Neural cell (in vitro differentiated cells): ENCODE measurements around the gene PID1. TPM values are rescaled to one million over a fixed set of nuclear protein-coding genes. Genes with fewer than 3 reads are reported as not detected.

Experiments
- H2AFZ ChIP-seq: fragments of 200-600, 300-800 bp; sonication (generic), shearing (Covaris generic); 2 replicates; pipeline ENCODE4 v1.6.0; 2014; ENCODE audit warnings: low read depth, mild to moderate bottlenecking, antibody characterized with exemption, low read length, moderate library complexity
- H3F3A ChIP-seq: fragments of 200-600 bp; shearing (Covaris generic); 2 replicates; pipeline ENCODE4 v1.6.1; 2016; ENCODE audit warnings: mild to moderate bottlenecking, moderate library complexity, mixed read lengths, antibody characterized with exemption, low read length; ENCODE audit not compliant: insufficient read depth, poor library complexity, severe bottlenecking
- H3K27ac ChIP-seq: fragments of 200-600, 300-800 bp; sonication (generic), shearing (Covaris generic); 2 replicates; pipeline ENCODE4 v1.5.1; 2014; ENCODE audit warnings: mild to moderate bottlenecking, low read length, moderate library complexity
- H3K27me3 ChIP-seq: fragments of 300-800, 200-600 bp; sonication (generic), shearing (Covaris generic); 2 replicates; pipeline ENCODE4 v1.6.0; 2014; ENCODE audit warnings: mild to moderate bottlenecking, low read depth, low read length, moderate library complexity; ENCODE audit not compliant: insufficient read depth
- H3K36me3 ChIP-seq: fragments of 300-800, 200-600 bp; sonication (generic), shearing (Covaris generic); 2 replicates; pipeline ENCODE4 v1.5.1; 2014; ENCODE audit warnings: mild to moderate bottlenecking, antibody characterized with exemption, low read length, moderate library complexity; ENCODE audit not compliant: insufficient read depth
- H3K4me2 ChIP-seq: fragments of 300-800, 200-600 bp; sonication (generic), shearing (Covaris generic); 2 replicates; pipeline ENCODE4 v1.6.0; 2014; ENCODE audit warnings: mild to moderate bottlenecking, low read length
- H3K4me3 ChIP-seq: fragments of 300-800, 200-600 bp; sonication (generic), shearing (Covaris generic); 2 replicates; pipeline ENCODE4 v1.5.1; 2014; ENCODE audit warnings: mild to moderate bottlenecking, low read length, moderate library complexity
- H3K79me2 ChIP-seq: fragments of 200-600 bp; shearing (Covaris generic); replicated peaks from 2 replicates; pipeline ENCODE4 v1.6.0; 2014; ENCODE audit warnings: mild to moderate bottlenecking, low read length, moderate library complexity; ENCODE audit not compliant: insufficient read depth
- H3K9ac ChIP-seq: fragments of 300-800, 200-600 bp; sonication (generic), shearing (Covaris generic); 2 replicates; pipeline ENCODE4 v1.6.1; 2016; ENCODE audit warnings: mild to moderate bottlenecking, low read length, mixed read lengths
- H3K9me2 ChIP-seq: fragments of 200-600 bp; shearing (Covaris generic); 2 replicates; pipeline ENCODE4 v1.6.1; 2016; ENCODE audit warnings: mild to moderate bottlenecking, low read length, mixed read lengths; ENCODE audit not compliant: insufficient read depth
- H3K9me3 ChIP-seq: fragments of 200-600, 300-800 bp; sonication (generic), shearing (Covaris generic); 2 replicates; pipeline ENCODE4 v1.6.1; 2016; ENCODE audit warnings: mild to moderate bottlenecking, mixed run types, low read length, moderate library complexity, mixed read lengths
- H4K20me1 ChIP-seq: fragments of 200-600 bp; shearing (Covaris generic); 2 replicates; pipeline ENCODE4 v1.6.1; 2016; ENCODE audit warnings: mild to moderate bottlenecking, mixed run types; ENCODE audit not compliant: insufficient read depth
- EP300 ChIP-seq: fragments of 450-650 bp; conservative IDR thresholded peaks from 2 replicates; pipeline ENCODE4 v1.6.1; 2014; ENCODE audit warnings: antibody characterized with exemption, mild to moderate bottlenecking, moderate library complexity; ENCODE audit not compliant: poor library complexity, severe bottlenecking
- EZH2 ChIP-seq: fragments of 200-600, 300-800 bp; shearing (Covaris generic), sonication (generic); IDR thresholded peaks from 2 replicates; pipeline ENCODE4 v1.6.1; 2014; ENCODE audit warnings: antibody characterized with exemption, low read length, borderline replicate concordance, mild to moderate bottlenecking; ENCODE audit not compliant: insufficient read depth, poor library complexity, severe bottlenecking
- MXI1 ChIP-seq: fragments of 450-650 bp; conservative IDR thresholded peaks from 2 replicates; pipeline ENCODE4 v1.6.1; 2014; ENCODE audit warnings: antibody characterized with exemption, mild to moderate bottlenecking; ENCODE audit not compliant: poor library complexity, severe bottlenecking
- POLR2AphosphoS5 ChIP-seq: IDR thresholded peaks from 2 replicates; pipeline ENCODE4 v1.6.1; 2012
- RAD21 ChIP-seq: fragments of 450-650 bp; conservative IDR thresholded peaks from 2 replicates; pipeline ENCODE4 v1.6.1; 2014; ENCODE audit warnings: antibody characterized with exemption, mild to moderate bottlenecking, moderate library complexity
- SMC3 ChIP-seq: fragments of 450-650 bp; conservative IDR thresholded peaks from 2 replicates; pipeline ENCODE4 v1.6.1; 2014; ENCODE audit warnings: antibody characterized with exemption, mild to moderate bottlenecking, moderate library complexity; ENCODE audit not compliant: poor library complexity
- TAF1 ChIP-seq: IDR thresholded peaks from 2 replicates; pipeline ENCODE4 v1.6.1; 2012; ENCODE audit warnings: low read depth
- polyA plus RNA-seq: library from polyadenylated mRNA; depleted of rRNA; stranded (reverse); fragments of >200 nt; gene quantifications from 2 replicates; pipeline ENCODE4 v1.2.3, GENCODE V29; 2014
- TF ChIP-seq, protein P1 (sequence below): IDR thresholded peaks from 2 replicates; pipeline ENCODE4 v1.6.1; 2012; ENCODE audit warnings: borderline replicate concordance
- TF ChIP-seq, protein P2 (sequence below): fragments of 450-650 bp; IDR thresholded peaks from 2 replicates; pipeline ENCODE4 v1.5.1; 2014; ENCODE audit warnings: antibody characterized with exemption, mild to moderate bottlenecking, moderate library complexity; ENCODE audit not compliant: poor library complexity, severe bottlenecking

PID1 gene
- polyA plus RNA-seq, 1 donor from 2014 or later: 11.0 TPM

GRCh38 chr2:229244975-229245374 lies 26.1 kb downstream of the PID1 start:
- Histone ChIP-seq H4K20me1 (no peaks in the 10 kb centered on the region), H3K4me3 (no peak overlapping the region), H3K9me2 (no peaks in the 10 kb centered on the region), H3K27me3 (no peaks in the 10 kb centered on the region), H3K9me3 (peaks cover 3% of the 10 kb centered on the region), H3K4me2 (no peak overlapping the region), H3K36me3 (no peaks in the 10 kb centered on the region), H3K27ac (no peak overlapping the region), H2AFZ (no peak overlapping the region), H3K79me2 (no peaks in the 10 kb centered on the region), H3F3A (no peaks in the 10 kb centered on the region), H3K9ac (no peak overlapping the region)
- TF ChIP-seq POLR2AphosphoS5 (no peak), EZH2 (no peak), MXI1 (no peak), TAF1 (no peak), SMC3 (no peak), EP300 (no peak), RAD21 (no peak)
- TF ChIP-seq, protein P1, sequence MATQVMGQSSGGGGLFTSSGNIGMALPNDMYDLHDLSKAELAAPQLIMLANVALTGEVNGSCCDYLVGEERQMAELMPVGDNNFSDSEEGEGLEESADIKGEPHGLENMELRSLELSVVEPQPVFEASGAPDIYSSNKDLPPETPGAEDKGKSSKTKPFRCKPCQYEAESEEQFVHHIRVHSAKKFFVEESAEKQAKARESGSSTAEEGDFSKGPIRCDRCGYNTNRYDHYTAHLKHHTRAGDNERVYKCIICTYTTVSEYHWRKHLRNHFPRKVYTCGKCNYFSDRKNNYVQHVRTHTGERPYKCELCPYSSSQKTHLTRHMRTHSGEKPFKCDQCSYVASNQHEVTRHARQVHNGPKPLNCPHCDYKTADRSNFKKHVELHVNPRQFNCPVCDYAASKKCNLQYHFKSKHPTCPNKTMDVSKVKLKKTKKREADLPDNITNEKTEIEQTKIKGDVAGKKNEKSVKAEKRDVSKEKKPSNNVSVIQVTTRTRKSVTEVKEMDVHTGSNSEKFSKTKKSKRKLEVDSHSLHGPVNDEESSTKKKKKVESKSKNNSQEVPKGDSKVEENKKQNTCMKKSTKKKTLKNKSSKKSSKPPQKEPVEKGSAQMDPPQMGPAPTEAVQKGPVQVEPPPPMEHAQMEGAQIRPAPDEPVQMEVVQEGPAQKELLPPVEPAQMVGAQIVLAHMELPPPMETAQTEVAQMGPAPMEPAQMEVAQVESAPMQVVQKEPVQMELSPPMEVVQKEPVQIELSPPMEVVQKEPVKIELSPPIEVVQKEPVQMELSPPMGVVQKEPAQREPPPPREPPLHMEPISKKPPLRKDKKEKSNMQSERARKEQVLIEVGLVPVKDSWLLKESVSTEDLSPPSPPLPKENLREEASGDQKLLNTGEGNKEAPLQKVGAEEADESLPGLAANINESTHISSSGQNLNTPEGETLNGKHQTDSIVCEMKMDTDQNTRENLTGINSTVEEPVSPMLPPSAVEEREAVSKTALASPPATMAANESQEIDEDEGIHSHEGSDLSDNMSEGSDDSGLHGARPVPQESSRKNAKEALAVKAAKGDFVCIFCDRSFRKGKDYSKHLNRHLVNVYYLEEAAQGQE: no peak
- TF ChIP-seq, protein P2, sequence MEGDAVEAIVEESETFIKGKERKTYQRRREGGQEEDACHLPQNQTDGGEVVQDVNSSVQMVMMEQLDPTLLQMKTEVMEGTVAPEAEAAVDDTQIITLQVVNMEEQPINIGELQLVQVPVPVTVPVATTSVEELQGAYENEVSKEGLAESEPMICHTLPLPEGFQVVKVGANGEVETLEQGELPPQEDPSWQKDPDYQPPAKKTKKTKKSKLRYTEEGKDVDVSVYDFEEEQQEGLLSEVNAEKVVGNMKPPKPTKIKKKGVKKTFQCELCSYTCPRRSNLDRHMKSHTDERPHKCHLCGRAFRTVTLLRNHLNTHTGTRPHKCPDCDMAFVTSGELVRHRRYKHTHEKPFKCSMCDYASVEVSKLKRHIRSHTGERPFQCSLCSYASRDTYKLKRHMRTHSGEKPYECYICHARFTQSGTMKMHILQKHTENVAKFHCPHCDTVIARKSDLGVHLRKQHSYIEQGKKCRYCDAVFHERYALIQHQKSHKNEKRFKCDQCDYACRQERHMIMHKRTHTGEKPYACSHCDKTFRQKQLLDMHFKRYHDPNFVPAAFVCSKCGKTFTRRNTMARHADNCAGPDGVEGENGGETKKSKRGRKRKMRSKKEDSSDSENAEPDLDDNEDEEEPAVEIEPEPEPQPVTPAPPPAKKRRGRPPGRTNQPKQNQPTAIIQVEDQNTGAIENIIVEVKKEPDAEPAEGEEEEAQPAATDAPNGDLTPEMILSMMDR: no peak

DNA sequence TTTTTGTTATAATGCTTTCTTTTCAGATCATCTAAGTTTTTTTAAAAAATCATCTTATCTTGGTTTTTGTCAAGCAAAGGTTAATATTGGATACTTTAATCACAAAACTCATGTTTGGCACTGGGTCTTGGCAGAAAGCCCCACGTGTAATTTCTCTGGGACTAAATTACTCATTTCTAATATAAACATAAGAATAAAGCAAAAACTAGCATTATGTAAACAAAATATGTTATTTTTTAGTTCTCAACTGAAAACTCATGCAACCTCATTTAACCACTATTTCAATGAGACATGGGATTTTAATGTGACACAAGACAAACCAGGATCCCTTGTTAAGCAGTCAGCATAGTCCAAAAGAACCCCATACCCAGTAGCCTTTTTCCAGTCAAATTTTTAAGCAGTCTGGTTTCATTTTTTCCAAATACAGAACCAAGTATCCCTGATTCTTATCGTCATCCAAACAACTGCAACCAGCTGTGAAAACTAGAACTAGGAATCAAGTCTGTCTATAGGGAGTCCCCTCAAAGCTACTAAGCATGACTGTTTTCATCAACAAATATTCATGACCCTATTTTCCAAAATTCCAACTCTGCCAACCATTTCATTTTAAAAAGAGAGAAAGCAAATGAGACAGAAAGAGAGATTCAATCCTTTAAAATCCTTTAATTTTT lies 27.1 kb downstream of the PID1 start:
- Histone ChIP-seq H4K20me1 (no peaks in the 10 kb centered on the region), H3K36me3 (no peaks in the 10 kb centered on the region), H3K4me2 (no peak overlapping the region), H3K9me3 (peaks cover 3% of the 10 kb centered on the region), H2AFZ (no peak overlapping the region), H3K27ac (no peak overlapping the region), H3K9ac (no peak overlapping the region), H3K9me2 (no peaks in the 10 kb centered on the region), H3K27me3 (no peaks in the 10 kb centered on the region), H3K79me2 (no peaks in the 10 kb centered on the region), H3F3A (no peaks in the 10 kb centered on the region), H3K4me3 (no peak overlapping the region)
- TF ChIP-seq RAD21: no peak
- TF ChIP-seq, protein P1: no peak
- TF ChIP-seq, protein P2: no peak
- TF ChIP-seq MXI1: no peak
